GM18909 (cell line): Measurements from ENCODE around the gene NOL8.

ENCODE experiments used
- ATAC-seq: cut with Tn5 transposase; IDR thresholded peaks from one replicate; pipeline ENCODE4 v1.9.1; 2021; ENCODE audit warnings: mild to moderate bottlenecking; ENCODE audit not compliant: unreplicated experiment, poor library complexity

Gene NOL8

GRCh38 chr9:92276331-92277032 lies 48.7 kb downstream of the NOL8 start:
- ATAC-seq = no peak

GRCh38 chr9:92275541-92275940 lies 49.6 kb downstream of the NOL8 start:
- ATAC-seq = no peak

GRCh38 chr9:92270511-92270910 lies 54.6 kb downstream of the NOL8 start:
- no peak for ATAC-seq

GRCh38 chr9:92266486-92266885 lies 58.7 kb downstream of the NOL8 start:
- no peak for ATAC-seq

GRCh38 chr9:92265154-92265553 lies 60.0 kb downstream of the NOL8 start:
- ATAC-seq = no peak

- no peak for ATAC-seq
Observed at GRCh38 chr9:92263131-92263530, 62.0 kb downstream of the NOL8 start.

GRCh38 chr9:92257327-92257726 lies 67.8 kb downstream of the NOL8 start:
- no peak for ATAC-seq

GRCh38 chr9:92254381-92255337 lies 70.5 kb downstream of the NOL8 start:
- ATAC-seq = no peak

- ATAC-seq = no peak
Observed at GRCh38 chr9:92253656-92254055, 71.5 kb downstream of the NOL8 start.

- no peak for ATAC-seq
Observed at GRCh38 chr9:92247981-92248380, 77.2 kb downstream of the NOL8 start.
